GM18517 (cell line): ENCODE data around the gene HERPUD1.
"Not testable (repeated sequence)": the region's sequence is repeated elsewhere in the genome, so short reads cannot be mapped to it uniquely, and the experiment has no call there.

ENCODE experiments used
- ATAC-seq: cut with Tn5 transposase; IDR thresholded peaks from one replicate; pipeline ENCODE4 v1.9.1; 2021; ENCODE audit warnings: mild to moderate bottlenecking, moderate library complexity; ENCODE audit not compliant: unreplicated experiment

HERPUD1 gene

GRCh38 chr16:56931892-56932720, at the start of gene HERPUD1:
TSS of gene HERPUD1 (plus strand) at chr16:56932142. CDS start at chr16:56932245, 103 bp downstream.
- peak; percentile 72 for ATAC-seq

- ATAC-seq, result no peak
Measured at GRCh38 chr16:56883586-56883985, 48.4 kb upstream of the HERPUD1 start.

- ATAC-seq, result no peak
Measured at GRCh38 chr16:56884026-56884582, 47.8 kb upstream of the HERPUD1 start.

GRCh38 chr16:56884929-56885328, 47.0 kb upstream of the HERPUD1 start:
- ATAC-seq, result not testable (repeated sequence)

GRCh38 chr16:56885446-56886162, 46.3 kb upstream of the HERPUD1 start:
- ATAC-seq, result no peak

- no peak for ATAC-seq
Measured at GRCh38 chr16:56886296-56886695, 45.6 kb upstream of the HERPUD1 start.

- no peak for ATAC-seq
Measured at GRCh38 chr16:56886826-56887225, 45.1 kb upstream of the HERPUD1 start.

- no peak for ATAC-seq
Measured at GRCh38 chr16:56888806-56889205, 43.1 kb upstream of the HERPUD1 start.

- ATAC-seq, result no peak
Measured at GRCh38 chr16:56889206-56889605, 42.7 kb upstream of the HERPUD1 start.

GRCh38 chr16:56891685-56892084, 40.3 kb upstream of the HERPUD1 start:
- ATAC-seq, result no peak

- ATAC-seq, result no peak
Measured at GRCh38 chr16:56892705-56893104, 39.2 kb upstream of the HERPUD1 start.

GRCh38 chr16:56894331-56894917, 37.5 kb upstream of the HERPUD1 start:
- no peak for ATAC-seq

GRCh38 chr16:56895813-56896212, 36.1 kb upstream of the HERPUD1 start:
- ATAC-seq, result no peak

GRCh38 chr16:56896244-56896643, 35.7 kb upstream of the HERPUD1 start:
- ATAC-seq, result no peak

GRCh38 chr16:56897026-56897799, 34.7 kb upstream of the HERPUD1 start:
- ATAC-seq, result no peak

- ATAC-seq, result no peak
Measured at GRCh38 chr16:56898847-56899246, 33.1 kb upstream of the HERPUD1 start.

GRCh38 chr16:56903866-56904265, 28.1 kb upstream of the HERPUD1 start:
- ATAC-seq, result no peak

GRCh38 chr16:56907401-56907800, 24.5 kb upstream of the HERPUD1 start:
- no peak for ATAC-seq

GRCh38 chr16:56909527-56909979, 22.4 kb upstream of the HERPUD1 start:
- ATAC-seq, result no peak

GRCh38 chr16:56910112-56910511, 21.8 kb upstream of the HERPUD1 start:
- no peak for ATAC-seq
